NCI-H82 (cell line): ENCODE results near the gene ABCC1.
"Not testable (repeated sequence)": the region's sequence is repeated elsewhere in the genome, so short reads cannot be mapped to it uniquely, and the experiment has no call there.

Experiments used
- DNase-seq: peaks from one replicate; lab custom pipeline; 2025; lab: John Stamatoyannopoulos, UW

ABCC1 gene

GRCh38 chr16:15949210-15950160, at the start of gene ABCC1:
TSS of gene ABCC1 (plus strand) at chr16:15949616. CDS start at chr16:15949752, 136 bp downstream.
- peak; percentile 76 for DNase-seq

- DNase-seq, result no peak
Measured at GRCh38 chr16:15900357-15900756, 49.1 kb upstream of the ABCC1 start.

- DNase-seq, result no peak
Measured at GRCh38 chr16:15900901-15901500, 48.4 kb upstream of the ABCC1 start.

GRCh38 chr16:15903960-15904359, 45.5 kb upstream of the ABCC1 start:
- DNase-seq, result no peak

GRCh38 chr16:15906439-15906838, 43.0 kb upstream of the ABCC1 start:
- DNase-seq, result no peak

GRCh38 chr16:15907863-15908478, 41.4 kb upstream of the ABCC1 start:
- peak; percentile 92 for DNase-seq

GRCh38 chr16:15911198-15911597, 38.2 kb upstream of the ABCC1 start:
- DNase-seq, result no peak

- DNase-seq, result no peak
Measured at GRCh38 chr16:15913046-15913698, 36.2 kb upstream of the ABCC1 start.

GRCh38 chr16:15915555-15916081, 33.8 kb upstream of the ABCC1 start:
- DNase-seq, result no peak

- no peak for DNase-seq
Measured at GRCh38 chr16:15916323-15916722, 33.1 kb upstream of the ABCC1 start.

- DNase-seq, result not testable (repeated sequence)
Measured at GRCh38 chr16:15918314-15918713, 31.1 kb upstream of the ABCC1 start.

GRCh38 chr16:15919331-15919730, 30.1 kb upstream of the ABCC1 start:
- DNase-seq, result no peak

GRCh38 chr16:15924996-15925395, 24.4 kb upstream of the ABCC1 start:
- no peak for DNase-seq

- DNase-seq, result no peak
Measured at GRCh38 chr16:15925631-15926030, 23.8 kb upstream of the ABCC1 start.

- DNase-seq, result no peak
Measured at GRCh38 chr16:15928261-15929104, 20.9 kb upstream of the ABCC1 start.

GRCh38 chr16:15932939-15933338, 16.5 kb upstream of the ABCC1 start:
- DNase-seq, result no peak

- DNase-seq, result no peak
Measured at GRCh38 chr16:15933781-15934180, 15.6 kb upstream of the ABCC1 start.

GRCh38 chr16:15934991-15935390, 14.4 kb upstream of the ABCC1 start:
- DNase-seq, result no peak

GRCh38 chr16:15936809-15937208, 12.6 kb upstream of the ABCC1 start:
- not testable (repeated sequence) for DNase-seq

GRCh38 chr16:15942931-15943690, 6.3 kb upstream of the ABCC1 start:
- peak; percentile 21 for DNase-seq
